GM19324 (cell line): Measurements from ENCODE around the gene CRNKL1.

Source experiments
- ATAC-seq: cut with Tn5 transposase; IDR thresholded peaks from one replicate; pipeline ENCODE4 v1.9.1; 2021; ENCODE audit warnings: mild to moderate bottlenecking, moderate library complexity; ENCODE audit not compliant: unreplicated experiment, low FRiP score

CRNKL1 gene

DNA sequence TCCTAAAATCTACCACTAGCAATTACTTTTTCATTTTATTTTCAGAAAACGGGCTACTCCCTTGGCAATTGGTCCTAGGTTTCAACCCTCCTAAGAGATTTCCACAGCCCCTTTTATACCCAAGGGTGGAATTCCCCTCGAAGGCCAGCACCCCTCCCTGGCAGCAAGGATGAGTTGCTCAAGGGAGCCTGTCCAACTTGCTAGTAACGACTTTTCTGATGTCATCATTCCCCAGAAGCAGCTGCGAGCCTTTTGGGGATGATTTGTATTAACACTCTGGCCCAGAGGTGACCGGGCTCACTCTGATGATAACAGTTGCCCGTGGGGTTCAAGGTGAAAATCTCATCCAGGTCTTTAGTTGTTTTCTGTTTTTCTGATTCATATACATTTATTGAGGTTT is 65.8 kb downstream of the CRNKL1 start:
- no peak for ATAC-seq
